ENCODE data around the gene SMIM3. TPM values are rescaled to one million over a fixed set of nuclear protein-coding genes. Genes with fewer than 3 reads are reported as not detected.
A peak's percentile ranks its signal among the peaks of the same experiment; 100 is the strongest.

Gene SMIM3
- polyA plus RNA-seq, 1 donor from 2014 or later = 3.7 TPM

GRCh38 chr5:150758531-150759333 lies 19.8 kb upstream of the SMIM3 start, which contains the start of gene DCTN4:
Gene DCTN4 (minus strand): TSS chr5:150759017. CDS start chr5:150758993, 24 bp downstream.
- H3K27me3 ChIP-seq (ENCODE audit: insufficient read depth, low read depth, low read length) = no peaks in the 10 kb centered on the region
- no peaks in the 10 kb centered on the region for H3K36me3 ChIP-seq (ENCODE audit: insufficient read depth, low read length)
- no peaks in the 10 kb centered on the region for H3F3A ChIP-seq (ENCODE audit: insufficient read depth, low read length, poor library complexity, severe bottlenecking)
- peak within 1 kb of the TSS; percentile 98 for H3K27ac ChIP-seq (ENCODE audit: low read length)
- TF ChIP-seq EP300 (conservative IDR thresholded peaks at IDR 0.05; ENCODE audit: poor library complexity, severe bottlenecking) (peak; percentile 85), EZH2 (IDR thresholded peaks at IDR 0.05; ENCODE audit: borderline replicate concordance, insufficient read depth, low read length, poor library complexity, severe bottlenecking) (no peak), TAF1 (IDR thresholded peaks at IDR 0.05; ENCODE audit: low read depth) (peak; percentile 98), RAD21 (conservative IDR thresholded peaks at IDR 0.05) (peak; percentile 32), CTCF (IDR thresholded peaks at IDR 0.05; ENCODE audit: poor library complexity, severe bottlenecking) (peak; percentile 42), POLR2AphosphoS5 (IDR thresholded peaks at IDR 0.05) (peak; percentile 97), REST (IDR thresholded peaks at IDR 0.05; ENCODE audit: borderline replicate concordance) (peak; percentile 96), SMC3 (conservative IDR thresholded peaks at IDR 0.05; ENCODE audit: poor library complexity) (peak; percentile 36), MXI1 (conservative IDR thresholded peaks at IDR 0.05; ENCODE audit: poor library complexity, severe bottlenecking) (peak; percentile 70)
- H3K9me2 ChIP-seq (ENCODE audit: insufficient read depth, low read length) = no peaks in the 10 kb centered on the region
- H3K4me3 ChIP-seq (ENCODE audit: low read length) = peak within 1 kb of the TSS; percentile 73
- H3K9me3 ChIP-seq (ENCODE audit: low read length) = no peaks in the 10 kb centered on the region
- peaks cover 40% of the 10 kb centered on the region for H3K79me2 ChIP-seq (replicated peaks; ENCODE audit: insufficient read depth, low read length)
- no peaks in the 10 kb centered on the region for H4K20me1 ChIP-seq (ENCODE audit: insufficient read depth)
- peak within 1 kb of the TSS; percentile 90 for H3K9ac ChIP-seq (ENCODE audit: low read length)
- peak within 1 kb of the TSS; percentile 81 for H3K4me2 ChIP-seq (ENCODE audit: low read length)
- H2AFZ ChIP-seq (ENCODE audit: low read depth, low read length) = peak within 1 kb of the TSS; percentile 99

GRCh38 chr5:150759334-150759583 lies 19.3 kb upstream of the SMIM3 start:
- Histone ChIP-seq H3K36me3 (ENCODE audit: insufficient read depth, low read length) (no peaks in the 10 kb centered on the region), H2AFZ (ENCODE audit: low read depth, low read length) (peak overlapping the region; percentile 99), H3K27ac (ENCODE audit: low read length) (peak overlapping the region; percentile 98), H3K4me3 (ENCODE audit: low read length) (peak overlapping the region; percentile 73), H3K4me2 (ENCODE audit: low read length) (no peak overlapping the region), H3K79me2 (replicated peaks; ENCODE audit: insufficient read depth, low read length) (peaks cover 35% of the 10 kb centered on the region), H3K9me3 (ENCODE audit: low read length) (no peaks in the 10 kb centered on the region), H4K20me1 (ENCODE audit: insufficient read depth) (no peaks in the 10 kb centered on the region), H3K27me3 (ENCODE audit: insufficient read depth, low read depth, low read length) (no peaks in the 10 kb centered on the region), H3F3A (ENCODE audit: insufficient read depth, low read length, poor library complexity, severe bottlenecking) (no peaks in the 10 kb centered on the region), H3K9me2 (ENCODE audit: insufficient read depth, low read length) (no peaks in the 10 kb centered on the region), H3K9ac (ENCODE audit: low read length) (peak overlapping the region; percentile 90)
- no peak for TF ChIP-seq SMC3 (conservative IDR thresholded peaks at IDR 0.05; ENCODE audit: poor library complexity)
- TF ChIP-seq CTCF (IDR thresholded peaks at IDR 0.05; ENCODE audit: poor library complexity, severe bottlenecking) = no peak
- TF ChIP-seq MXI1 (conservative IDR thresholded peaks at IDR 0.05; ENCODE audit: poor library complexity, severe bottlenecking) = no peak
- TF ChIP-seq TAF1 (IDR thresholded peaks at IDR 0.05; ENCODE audit: low read depth) = no peak
- no peak for TF ChIP-seq POLR2AphosphoS5 (IDR thresholded peaks at IDR 0.05)
- no peak for TF ChIP-seq RAD21 (conservative IDR thresholded peaks at IDR 0.05)
- TF ChIP-seq EZH2 (IDR thresholded peaks at IDR 0.05; ENCODE audit: borderline replicate concordance, insufficient read depth, low read length, poor library complexity, severe bottlenecking) = no peak
- no peak for TF ChIP-seq REST (IDR thresholded peaks at IDR 0.05; ENCODE audit: borderline replicate concordance)
- no peak for TF ChIP-seq EP300 (conservative IDR thresholded peaks at IDR 0.05; ENCODE audit: poor library complexity, severe bottlenecking)

All from neural cell (in vitro differentiated cells).